Activated T-cell treated with anti-CD3 and anti-CD28 coated beads, Interleukin-2, amount 50 U/mL, for 48 hours (primary cell): ENCODE measurements around the gene EPB41L5.
"Not testable (repeated sequence)": the region's sequence is repeated elsewhere in the genome, so short reads cannot be mapped to it uniquely, and the experiment has no call there.

Experiments used
- DNase-seq, 2 experiments: peaks; one replicate each; pipeline ENCODE4 v3.0.0-alpha.2; 2020

EPB41L5 gene

DNA sequence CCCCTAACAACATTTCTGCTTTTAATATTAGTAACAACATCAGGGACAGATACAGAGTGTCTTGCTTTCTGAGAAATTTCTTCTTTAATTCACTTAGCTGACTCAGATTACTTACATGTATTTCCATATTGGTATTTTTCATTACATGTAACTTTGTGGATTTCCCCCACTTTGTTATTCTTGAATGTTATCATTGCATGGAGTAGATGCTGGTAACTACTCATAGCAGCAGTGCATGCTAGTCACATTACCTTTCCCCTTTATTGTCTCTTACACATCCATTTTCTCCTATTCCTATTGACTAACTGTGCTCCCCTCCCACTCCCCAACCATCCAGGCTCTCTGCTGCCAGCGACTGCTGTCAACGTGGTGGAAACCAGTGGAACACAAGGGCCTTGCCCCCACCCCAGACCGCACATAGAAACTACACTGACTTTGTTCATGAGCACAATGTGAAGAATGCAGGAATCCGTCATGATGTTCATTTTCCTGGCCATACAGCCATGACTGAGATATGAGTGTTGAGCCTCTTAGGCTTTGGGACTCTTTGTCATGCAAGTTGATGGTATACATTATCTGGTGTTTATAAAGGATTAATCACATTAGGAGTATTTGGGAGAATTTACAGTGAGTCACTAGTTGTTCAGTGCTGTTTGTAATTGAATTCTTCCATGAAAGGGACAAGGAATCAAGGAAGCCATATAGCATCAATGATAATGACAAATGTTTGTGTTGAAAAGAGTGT is 91.0 kb downstream of the EPB41L5 start:
- no peak for DNase-seq

- DNase-seq, result no peak
Observed at GRCh38 chr2:120104772-120105171, 91.9 kb downstream of the EPB41L5 start.

DNA sequence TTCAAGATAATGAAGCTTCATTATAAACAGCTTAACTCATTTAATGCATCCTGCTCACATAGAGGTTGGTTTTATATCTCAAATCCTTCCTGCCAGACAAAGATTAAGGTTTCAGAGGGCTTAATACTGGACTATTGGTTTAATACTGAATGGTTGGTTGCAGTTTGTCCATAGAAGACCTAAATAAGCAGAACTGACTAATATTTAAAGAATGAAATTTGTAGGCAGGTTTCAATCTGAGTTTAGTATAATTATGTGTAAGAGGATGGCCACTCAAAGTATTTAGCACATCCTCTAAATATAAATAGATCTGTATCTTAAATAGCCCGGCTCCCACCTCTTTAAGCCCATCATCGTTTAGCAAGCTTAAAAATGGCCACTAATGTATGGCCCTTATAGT is 92.5 kb downstream of the EPB41L5 start:
- no peak for DNase-seq

- no peak for DNase-seq
Observed at GRCh38 chr2:120108049-120108448, 95.2 kb downstream of the EPB41L5 start.

DNA sequence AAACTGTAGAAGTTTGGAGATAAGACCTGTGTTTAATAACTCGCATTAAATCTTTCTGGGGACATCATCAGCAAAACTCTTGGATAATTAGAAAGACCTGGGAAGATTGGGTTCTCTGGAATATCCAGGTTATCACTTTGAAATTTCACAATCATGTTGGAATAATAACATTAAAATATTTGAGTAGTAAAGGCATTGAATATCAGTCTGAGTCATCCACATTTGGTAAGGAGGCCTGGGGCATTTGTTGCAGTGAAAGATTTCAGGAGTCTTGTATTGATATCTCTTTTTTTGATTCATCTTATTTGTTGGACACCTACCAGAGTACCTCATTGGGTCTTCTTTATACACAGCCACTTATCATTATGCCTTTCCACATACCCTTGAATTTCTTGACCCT is 95.9 kb downstream of the EPB41L5 start:
- DNase-seq, result no peak

- no peak for DNase-seq
Observed at GRCh38 chr2:120109186-120110061, 96.5 kb downstream of the EPB41L5 start.

GRCh38 chr2:120110062-120110362 is 97.1 kb downstream of the EPB41L5 start:
- DNase-seq, result no peak

DNA sequence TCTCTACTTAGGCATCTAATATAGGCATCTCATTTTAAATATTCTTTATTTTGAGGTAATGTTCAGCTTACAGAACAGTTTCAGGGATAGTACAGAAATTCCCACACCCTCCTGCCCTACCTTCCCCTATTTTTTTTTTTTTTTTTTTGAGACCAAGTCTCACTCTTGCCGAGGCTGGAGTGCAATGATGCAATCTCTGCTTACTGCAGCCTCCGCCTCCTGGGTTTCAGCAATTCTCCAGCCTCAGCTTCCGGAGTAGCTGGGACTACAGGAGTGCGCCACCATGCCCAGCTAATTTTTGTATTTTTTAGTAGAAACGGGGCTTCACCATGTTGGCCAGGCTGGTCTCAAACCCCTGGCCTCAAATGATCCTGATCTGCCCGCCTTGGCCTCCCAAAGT is 97.6 kb downstream of the EPB41L5 start:
- no peak for DNase-seq

- no peak for DNase-seq
Observed at GRCh38 chr2:120111193-120111592, 98.3 kb downstream of the EPB41L5 start.

DNA sequence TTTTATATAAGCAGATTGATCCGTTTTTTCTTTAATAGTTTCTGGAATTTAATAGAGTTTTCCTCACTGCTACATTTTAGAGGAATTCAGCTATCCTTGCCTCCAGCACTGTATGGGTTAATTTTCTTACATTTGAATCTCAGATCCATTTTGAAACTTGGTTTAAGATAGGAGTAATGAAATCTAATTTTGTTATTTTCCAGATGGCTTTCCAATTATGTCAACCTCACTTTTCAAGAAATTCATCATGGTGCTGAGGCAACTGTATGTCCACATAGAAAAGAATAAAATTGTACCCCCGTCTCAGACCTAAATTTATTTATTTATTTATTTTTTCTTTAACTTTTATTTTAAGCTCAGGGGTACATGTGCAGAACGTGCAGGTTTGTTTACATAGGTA is 105.1 kb downstream of the EPB41L5 start:
- DNase-seq, result no peak

GRCh38 chr2:120118471-120118870 is 105.6 kb downstream of the EPB41L5 start:
- DNase-seq, result no peak

DNA sequence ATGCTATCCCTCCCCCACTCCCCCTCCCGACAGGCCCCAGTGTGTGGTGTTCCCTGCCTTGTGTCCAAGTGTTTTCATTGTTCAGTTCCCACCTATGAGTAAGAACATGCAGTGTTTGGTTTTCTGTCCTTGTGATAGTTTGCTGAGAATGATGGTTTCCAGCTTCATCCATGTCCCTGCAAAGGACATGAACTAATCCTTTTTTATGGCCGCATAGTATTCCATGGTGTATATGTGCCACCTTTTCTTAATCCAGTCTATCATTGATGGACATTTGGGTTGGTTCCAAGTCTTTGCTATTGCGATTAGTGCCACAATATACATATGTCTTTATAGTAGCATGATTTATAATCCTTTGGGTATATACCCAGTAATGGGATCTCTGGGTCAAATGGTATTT is 108.5 kb downstream of the EPB41L5 start:
- not testable (repeated sequence) for DNase-seq

DNA sequence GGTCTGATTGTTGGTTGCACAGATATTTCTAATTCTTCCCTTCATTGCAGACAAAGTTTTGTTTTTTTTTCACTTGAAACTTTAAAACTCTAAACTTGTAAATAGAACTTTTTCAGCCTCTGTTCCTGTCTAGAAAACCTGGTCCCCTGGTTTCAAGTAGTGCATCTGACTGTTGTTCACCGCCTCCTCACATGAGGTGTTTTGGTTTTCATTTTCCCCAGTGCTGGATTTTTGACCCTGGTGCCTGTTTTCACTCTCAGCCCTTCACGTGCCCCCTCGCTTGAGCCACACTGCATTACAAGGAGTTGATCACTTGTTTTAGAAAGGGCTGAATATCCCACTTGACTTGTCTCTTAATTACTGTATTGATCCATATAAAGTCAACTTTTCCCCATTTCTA is 110.2 kb downstream of the EPB41L5 start:
- DNase-seq, result no peak

DNA sequence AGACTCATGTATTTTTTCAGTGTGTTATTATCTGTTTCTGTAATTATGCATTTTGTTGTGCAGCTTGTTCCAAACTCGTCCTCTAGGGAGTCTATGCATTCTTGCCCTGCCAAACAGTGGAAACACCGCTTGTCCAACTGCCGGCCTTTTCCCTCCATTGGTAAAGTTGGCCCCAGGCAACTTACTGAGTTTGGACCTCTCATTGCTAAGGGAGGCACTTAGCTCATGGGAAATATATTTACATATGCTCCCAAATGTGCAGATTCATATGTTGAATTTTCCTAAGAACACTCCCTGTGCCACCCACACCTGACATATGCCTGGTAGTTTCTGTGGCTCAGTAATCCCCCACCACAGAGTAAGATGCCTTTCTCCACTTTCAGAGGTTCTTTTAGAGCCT is 112.3 kb downstream of the EPB41L5 start:
- no peak for DNase-seq

GRCh38 chr2:120128216-120128615 is 115.3 kb downstream of the EPB41L5 start:
- no peak for DNase-seq

DNA sequence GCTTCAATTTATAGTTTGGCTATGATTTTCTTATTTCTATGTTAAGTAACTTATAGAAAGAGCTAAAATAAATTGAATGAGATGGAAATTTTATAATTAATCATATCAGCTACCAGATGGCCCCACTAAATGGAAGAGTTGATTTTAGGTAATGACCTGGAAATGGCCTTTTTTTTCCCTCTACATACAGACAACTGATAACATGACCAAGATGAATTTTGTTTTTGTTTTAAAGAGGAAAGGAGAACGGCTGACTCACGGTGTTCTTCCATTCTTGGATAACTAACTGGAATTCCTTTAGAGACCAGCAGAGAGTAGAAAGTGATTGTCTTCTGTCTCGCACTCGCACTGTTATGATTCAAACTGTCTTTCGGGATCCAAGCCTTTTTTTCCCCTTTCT is 119.3 kb downstream of the EPB41L5 start:
- no peak for DNase-seq

DNA sequence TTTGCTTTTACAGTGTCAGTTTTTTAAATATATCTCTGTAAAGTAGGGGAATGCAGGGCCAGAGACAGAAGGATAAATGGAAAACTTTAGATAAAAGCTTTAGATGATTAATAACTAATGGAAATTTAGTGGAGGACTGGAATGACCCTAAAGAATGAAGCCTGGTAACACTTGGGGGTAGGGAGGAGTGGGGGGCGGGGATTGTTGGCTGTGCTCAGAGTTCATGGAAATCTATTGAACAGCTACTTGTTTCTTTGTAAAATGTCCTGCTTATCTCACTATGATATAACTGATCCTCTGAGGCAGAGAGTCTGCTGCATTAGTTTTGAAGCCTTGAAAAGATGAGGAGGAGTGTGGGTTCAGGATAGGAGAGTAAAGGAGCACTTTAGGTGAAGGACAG is 119.8 kb downstream of the EPB41L5 start:
- no peak for DNase-seq

DNA sequence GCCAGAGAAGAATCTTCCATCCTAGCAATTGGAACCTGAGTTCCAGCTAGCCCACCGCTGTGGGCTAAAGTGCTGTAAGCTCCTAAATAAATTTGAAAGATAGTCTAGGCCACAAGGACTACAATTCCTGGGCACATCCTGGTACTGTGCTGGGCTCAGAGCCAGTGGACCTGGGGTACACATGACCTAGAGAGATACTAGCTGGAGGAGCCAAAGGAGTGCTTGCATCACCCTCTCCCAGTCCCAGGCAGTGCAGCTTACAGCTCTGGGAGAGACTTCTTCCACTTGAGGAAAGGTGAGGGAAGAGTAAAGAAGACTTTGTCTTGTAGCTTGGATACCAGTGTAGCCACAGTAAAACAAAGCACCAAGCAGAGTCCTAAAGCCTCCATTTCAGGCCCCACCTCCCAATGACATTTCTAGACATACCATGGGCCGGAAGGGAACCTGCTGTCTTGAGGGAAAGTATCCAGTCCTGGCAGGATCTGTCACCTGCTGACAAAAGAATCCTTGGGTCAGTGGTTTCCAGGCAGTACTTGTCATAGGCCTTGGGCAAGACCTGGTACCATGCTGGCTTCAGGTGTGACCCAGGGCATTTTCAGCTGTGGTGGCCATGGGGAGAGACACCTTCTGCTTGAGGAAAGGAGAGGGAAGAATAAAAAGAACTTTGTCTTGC is 120.8 kb downstream of the EPB41L5 start:
- DNase-seq, result no peak

GRCh38 chr2:120134263-120134662 is 121.4 kb downstream of the EPB41L5 start:
- DNase-seq, result no peak

- not testable (repeated sequence) for DNase-seq
Observed at GRCh38 chr2:120135013-120135412, 122.1 kb downstream of the EPB41L5 start.

GRCh38 chr2:120140866-120141265 is 128.0 kb downstream of the EPB41L5 start:
- no peak for DNase-seq

DNA sequence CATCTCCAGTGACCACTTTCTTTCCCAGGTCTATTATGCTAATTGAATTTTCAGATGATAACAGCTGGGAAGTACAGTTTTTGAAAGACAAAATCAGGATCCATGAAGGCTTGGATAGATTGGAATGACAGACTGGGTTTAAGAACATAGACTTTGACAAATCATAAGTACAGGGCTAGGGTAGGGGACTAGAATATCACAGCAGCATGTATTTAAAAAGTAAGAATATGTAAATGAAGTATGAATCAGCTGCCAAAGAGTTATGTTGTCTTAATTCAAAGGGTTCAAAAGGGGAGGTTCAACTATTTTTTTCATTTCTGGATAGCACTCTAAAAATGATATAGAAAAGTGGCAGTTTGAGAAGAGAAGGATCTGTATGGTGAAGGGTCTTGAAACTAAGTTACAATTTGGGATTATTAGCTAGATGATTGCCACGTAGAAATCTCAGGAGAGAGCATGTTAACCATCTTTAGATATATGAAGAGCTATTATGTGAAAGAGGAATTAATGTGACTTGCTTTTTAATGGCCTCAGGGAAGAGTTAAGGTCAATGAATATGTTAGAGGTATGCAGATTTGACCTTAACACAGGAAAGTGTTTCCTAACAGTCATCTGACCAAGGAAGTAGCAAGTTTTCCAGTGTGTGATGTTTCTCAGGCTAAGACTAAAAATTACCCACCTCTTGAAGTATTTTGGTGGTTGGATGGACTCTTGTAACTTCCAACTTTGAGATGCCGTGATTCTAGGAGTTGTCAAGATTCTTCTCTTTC is 128.6 kb downstream of the EPB41L5 start:
- no peak for DNase-seq
